Muscle layer of duodenum (tissue), 2 donors: ENCODE measurements around the gene MVB12B.

Source experiments
- H3K27ac ChIP-seq: one replicate; pipeline ENCODE4 v1.7.0; 2013; ENCODE audit warnings: mild to moderate bottlenecking, low read length
- H3K27me3 ChIP-seq: one replicate; pipeline ENCODE4 v1.7.0; 2013; ENCODE audit warnings: low read depth, mild to moderate bottlenecking, control low read depth, low read length
- H3K36me3 ChIP-seq, 2 donors: one replicate each; pipeline ENCODE4 v1.7.0; 2013; ENCODE audit warnings: low read length in 2 of 2, control low read depth in 1 of 2, mild to moderate bottlenecking in 1 of 2; ENCODE audit not compliant: insufficient read depth in 2 of 2, control insufficient read depth in 1 of 2
- H3K4me1 ChIP-seq, 2 donors: one replicate each; pipeline ENCODE4 v1.7.0; 2013; ENCODE audit warnings: low read length in 2 of 2, mild to moderate bottlenecking in 2 of 2, control low read depth in 1 of 2, moderate library complexity in 1 of 2; ENCODE audit not compliant: insufficient read depth in 2 of 2, control insufficient read depth in 1 of 2
- H3K4me3 ChIP-seq, 2 donors: one replicate each; pipeline ENCODE4 v1.7.0; 2013; ENCODE audit warnings: low read length in 2 of 2, low read depth in 1 of 2, mild to moderate bottlenecking in 1 of 2
- H3K9me3 ChIP-seq, 2 donors: one replicate each; pipeline ENCODE4 v1.7.0; 2013; ENCODE audit warnings: low read length in 2 of 2, control low read depth in 1 of 2, mild to moderate bottlenecking in 1 of 2; ENCODE audit not compliant: control insufficient read depth in 1 of 2
- donor health status: healthy.

MVB12B gene

DNA sequence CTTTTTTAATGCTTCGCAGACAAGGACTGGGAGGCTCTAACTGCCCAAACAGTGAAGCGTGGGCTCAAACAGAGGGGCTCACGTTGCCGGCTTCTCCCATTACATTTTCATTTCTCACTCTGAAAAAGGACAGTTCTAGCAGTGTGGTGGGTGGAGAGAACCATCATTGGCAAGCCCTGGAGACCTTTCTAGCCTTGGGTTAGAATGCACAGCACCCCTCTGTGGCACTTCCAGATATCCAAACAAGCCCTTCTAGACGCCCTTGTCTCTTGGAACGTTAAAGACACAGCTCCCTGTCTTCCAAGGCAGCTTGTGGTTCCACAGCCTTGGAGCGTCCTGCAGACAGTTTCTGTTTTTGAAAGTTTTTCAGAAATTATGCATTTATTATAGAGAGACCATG, 52.1 kb downstream of the MVB12B start:
- H3K27me3 ChIP-seq = no peaks in the 10 kb centered on the region
- H3K4me3 ChIP-seq = no peak overlapping the region
- no peak overlapping the region for H3K27ac ChIP-seq
- H3K36me3 ChIP-seq = peaks cover 0 to 10% of the 10 kb centered on the region in 2 donors
- peaks cover 11 to 23% of the 10 kb centered on the region in 2 donors for H3K4me1 ChIP-seq
- H3K9me3 ChIP-seq = no peaks in the 10 kb centered on the region

DNA sequence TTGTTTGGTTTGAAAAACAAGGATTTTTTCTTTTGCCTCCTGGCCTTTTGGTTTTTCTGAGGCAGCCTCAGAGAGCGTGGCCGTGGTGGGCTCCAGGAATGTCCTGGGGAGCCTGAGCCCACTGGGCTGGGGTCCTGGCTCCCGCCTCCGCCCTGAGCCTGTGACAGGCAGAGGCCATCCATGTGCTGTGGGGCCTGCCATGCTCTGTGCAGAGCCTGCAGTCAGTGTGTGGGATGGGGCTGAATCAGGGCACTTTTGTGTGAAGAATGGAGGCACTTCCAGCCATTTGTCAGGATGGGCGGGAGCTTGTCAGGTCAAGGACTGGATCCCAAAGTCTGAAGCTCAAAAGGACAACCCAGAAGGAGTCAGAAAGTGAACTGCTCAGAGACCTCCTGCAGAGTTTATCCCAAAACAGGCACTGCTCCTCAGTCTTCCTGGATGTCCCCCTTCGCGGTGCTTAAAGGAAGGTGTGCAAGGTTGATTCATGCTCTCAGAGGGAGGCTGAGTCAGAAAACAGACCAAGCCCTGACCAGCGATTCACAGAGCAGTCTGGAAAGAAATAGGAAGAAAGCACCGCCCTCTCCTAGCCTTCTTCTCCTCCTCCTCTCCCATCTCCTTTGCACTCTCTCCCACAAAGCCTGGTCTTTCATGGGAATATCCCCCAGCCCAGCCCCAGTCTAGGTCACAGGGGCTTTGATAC, 53.2 kb downstream of the MVB12B start:
- Histone ChIP-seq H3K4me1 (peaks cover 11 to 23% of the 10 kb centered on the region in 2 donors), H3K9me3 (no peaks in the 10 kb centered on the region), H3K36me3 (peaks cover 0 to 10% of the 10 kb centered on the region in 2 donors), H3K27ac (no peak overlapping the region), H3K4me3 (no peak overlapping the region), H3K27me3 (no peaks in the 10 kb centered on the region)

DNA sequence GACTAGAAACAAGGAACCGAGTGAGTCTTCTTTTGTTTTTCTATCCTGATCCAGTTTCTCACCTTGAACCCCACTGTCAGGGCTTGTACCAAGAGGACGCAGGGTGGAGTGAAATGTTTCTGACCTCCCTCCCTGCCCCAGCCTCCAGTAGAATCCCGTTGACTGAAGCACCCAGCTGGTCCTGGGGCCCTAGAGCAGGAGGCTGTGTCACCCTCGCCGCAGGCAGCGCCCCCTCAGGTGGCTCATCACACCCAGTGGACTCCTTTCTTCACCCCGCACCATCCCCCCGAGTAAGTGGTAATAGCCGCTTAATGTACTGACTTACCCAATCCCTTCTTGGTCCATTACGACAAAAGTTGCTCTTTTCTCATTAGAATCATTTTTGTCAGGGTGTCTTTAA, 53.8 kb downstream of the MVB12B start:
- H3K36me3 ChIP-seq = peaks cover 0 to 10% of the 10 kb centered on the region in 2 donors
- H3K4me3 ChIP-seq = no peak overlapping the region
- H3K4me1 ChIP-seq = peaks cover 9 to 19% of the 10 kb centered on the region in 2 donors
- H3K9me3 ChIP-seq = no peaks in the 10 kb centered on the region
- no peak overlapping the region for H3K27ac ChIP-seq
- no peaks in the 10 kb centered on the region for H3K27me3 ChIP-seq

DNA sequence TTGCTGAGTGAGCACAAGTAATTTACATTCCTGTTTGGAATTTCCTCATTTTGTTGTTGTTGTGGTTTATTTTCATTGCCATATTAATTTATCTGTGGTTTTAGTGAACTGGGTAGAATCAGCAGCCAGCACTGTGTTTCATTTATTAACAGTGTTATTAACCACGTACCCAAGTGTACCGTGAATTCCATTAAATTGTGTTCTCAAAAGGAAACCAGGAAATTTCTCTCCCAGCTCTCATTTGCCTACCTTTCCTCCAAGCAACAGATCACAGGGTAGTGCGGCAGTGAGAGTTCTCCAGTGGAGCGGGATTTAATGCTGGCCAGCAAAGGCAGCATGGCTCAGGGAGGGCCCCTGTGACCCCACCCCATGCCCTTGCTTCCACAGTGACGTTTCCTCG, 54.6 kb downstream of the MVB12B start:
- Histone ChIP-seq H3K27ac (no peak overlapping the region), H3K36me3 (peaks cover 0 to 10% of the 10 kb centered on the region in 2 donors), H3K4me1 (peaks cover 5 to 11% of the 10 kb centered on the region in 2 donors), H3K9me3 (no peaks in the 10 kb centered on the region), H3K27me3 (no peaks in the 10 kb centered on the region), H3K4me3 (no peak overlapping the region)

DNA sequence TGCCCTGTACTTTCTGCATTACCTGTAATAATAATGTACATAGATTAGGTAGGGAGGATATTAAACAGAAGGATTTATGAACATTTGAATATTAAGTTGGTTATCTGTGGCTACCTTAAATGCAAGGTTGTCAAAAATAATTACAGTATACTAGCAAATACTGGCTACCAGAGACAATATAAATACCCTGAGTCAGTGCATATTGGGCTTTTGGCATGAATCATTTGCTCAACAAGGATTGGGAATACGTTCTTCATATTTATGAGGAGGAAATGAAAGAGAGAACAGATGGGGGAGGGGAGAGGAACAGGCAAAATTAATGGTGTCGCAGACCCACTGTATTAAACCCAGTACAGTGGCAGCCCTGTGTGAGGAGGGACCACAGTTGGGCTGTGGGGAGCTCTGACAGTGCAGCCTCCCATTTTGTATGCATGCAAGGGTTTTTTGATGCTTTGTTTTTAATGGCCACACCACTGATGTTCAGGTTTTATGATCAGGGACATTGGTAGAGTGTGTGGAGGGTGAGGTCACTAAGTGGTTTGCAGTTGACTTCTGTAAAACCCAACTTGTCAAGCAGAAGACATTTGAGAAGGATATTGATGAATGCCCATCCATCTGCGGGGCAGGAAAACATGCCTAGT, 56.9 kb downstream of the MVB12B start:
- Histone ChIP-seq H3K4me1 (no peaks in the 10 kb centered on the region), H3K27ac (no peak overlapping the region), H3K36me3 (peaks cover 11 to 21% of the 10 kb centered on the region in 2 donors)

DNA sequence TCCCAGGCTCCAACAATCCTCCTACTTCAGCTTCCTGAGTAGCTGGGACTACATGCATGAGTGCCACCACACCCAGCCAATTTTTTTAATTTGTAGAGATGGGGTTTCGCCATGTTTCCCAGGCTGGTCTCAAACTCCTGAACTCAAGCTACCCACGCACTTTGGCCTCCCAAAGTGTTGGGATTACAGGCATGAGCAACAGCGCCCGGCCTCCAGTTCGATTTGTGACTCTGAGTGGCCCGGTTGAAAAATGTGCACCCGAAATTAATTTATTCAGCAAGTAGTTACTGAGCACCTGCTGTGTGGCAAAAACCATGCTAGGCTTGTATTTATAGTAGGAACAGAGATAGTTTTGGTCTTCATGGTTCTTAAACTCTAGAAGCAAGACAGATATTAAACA, 58.3 kb downstream of the MVB12B start:
- Histone ChIP-seq H3K9me3 (no peaks in the 10 kb centered on the region), H3K27me3 (no peaks in the 10 kb centered on the region), H3K4me1 (no peaks in the 10 kb centered on the region), H3K4me3 (no peak overlapping the region), H3K27ac (no peak overlapping the region), H3K36me3 (peaks cover 11 to 21% of the 10 kb centered on the region in 2 donors)

More for the DNA sequence above, 56.9 kb downstream of the MVB12B start:
- Histone ChIP-seq H3K4me3 (no peak overlapping the region), H3K27me3 (no peaks in the 10 kb centered on the region), H3K9me3 (no peaks in the 10 kb centered on the region)

DNA sequence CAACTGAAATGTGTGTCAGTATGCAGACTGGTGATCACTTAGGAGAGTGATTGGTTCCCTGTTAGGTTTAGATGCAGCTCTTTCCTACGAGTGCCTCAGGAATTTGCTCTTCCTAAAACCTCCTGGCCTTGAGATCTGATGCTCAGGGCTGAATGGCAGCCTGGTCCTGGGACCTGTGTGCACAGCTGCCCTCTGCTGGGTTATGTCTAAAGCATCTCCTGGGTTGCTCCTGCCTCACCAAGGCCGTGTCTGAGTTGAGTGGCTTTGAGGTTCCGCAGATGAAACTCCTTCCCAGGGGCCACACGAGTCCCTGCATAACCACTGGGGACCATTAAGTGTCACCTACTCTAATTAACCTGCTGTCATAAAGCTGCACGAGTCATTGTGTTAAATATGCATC, 59.5 kb downstream of the MVB12B start:
- peaks cover 11 to 15% of the 10 kb centered on the region in 2 donors for H3K36me3 ChIP-seq
- H3K9me3 ChIP-seq = no peaks in the 10 kb centered on the region
- H3K27me3 ChIP-seq = no peaks in the 10 kb centered on the region
- H3K4me1 ChIP-seq = no peaks in the 10 kb centered on the region
- no peak overlapping the region for H3K27ac ChIP-seq
- no peak overlapping the region for H3K4me3 ChIP-seq

DNA sequence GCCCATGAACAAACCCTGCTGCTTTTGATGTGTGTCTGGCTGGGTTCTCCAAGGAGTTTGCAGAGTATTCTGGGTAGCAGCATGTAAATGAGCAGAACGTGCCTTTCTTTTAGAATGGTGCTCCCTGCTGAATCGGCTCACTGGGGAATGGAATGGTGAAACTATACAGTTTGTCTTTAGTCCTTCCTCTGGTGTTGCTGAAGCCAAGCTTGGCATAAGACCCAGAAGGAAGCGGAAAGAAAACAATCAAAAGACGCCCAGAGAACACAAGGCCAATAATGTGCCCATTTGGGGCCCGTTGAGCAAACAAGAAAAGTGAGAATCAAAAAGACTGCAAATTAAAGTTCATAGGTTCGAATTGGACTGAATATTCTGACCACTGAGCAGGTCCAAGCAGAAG, 60.1 kb downstream of the MVB12B start:
- Histone ChIP-seq H3K9me3 (no peaks in the 10 kb centered on the region), H3K4me1 (no peaks in the 10 kb centered on the region), H3K27ac (no peak overlapping the region), H3K36me3 (peaks cover 11% of the 10 kb centered on the region in 2 donors), H3K4me3 (no peak overlapping the region), H3K27me3 (no peaks in the 10 kb centered on the region)

DNA sequence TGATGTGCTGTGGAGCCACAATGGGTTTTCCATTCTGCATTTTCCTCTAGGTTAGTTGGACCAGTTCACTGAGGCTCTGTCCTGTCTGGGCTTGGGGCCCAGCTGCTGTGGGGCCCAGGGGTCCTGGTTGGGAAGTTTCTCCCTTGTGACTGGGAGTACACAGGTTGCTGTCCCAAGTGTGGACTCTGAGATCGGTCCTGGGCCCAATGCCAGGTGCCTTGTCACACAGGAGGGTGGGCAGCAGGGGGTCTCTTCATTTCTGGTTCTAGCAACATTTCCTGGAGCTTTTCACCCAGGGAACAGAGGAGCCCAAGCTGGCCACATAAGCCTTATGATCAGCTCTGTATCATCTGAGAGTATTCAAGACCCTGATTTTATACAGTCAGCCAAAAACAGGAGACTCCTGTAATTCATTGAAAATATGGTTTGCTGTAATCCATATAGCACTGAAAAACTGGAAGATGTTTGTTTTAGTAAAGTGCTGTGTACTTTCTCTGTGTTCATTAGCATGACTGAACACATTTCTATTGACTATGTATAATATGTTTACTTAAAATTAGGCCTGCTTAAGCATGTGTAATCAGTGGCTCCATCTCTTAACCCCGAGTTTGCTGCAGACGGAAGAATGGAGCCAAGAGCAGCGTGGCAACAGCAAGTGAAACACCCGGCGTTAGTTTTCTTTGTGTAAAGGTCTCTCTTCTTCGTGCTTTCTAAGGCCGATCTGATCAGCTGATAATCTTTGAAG, 62.5 kb downstream of the MVB12B start:
- Histone ChIP-seq H3K9me3 (no peaks in the 10 kb centered on the region), H3K27me3 (no peaks in the 10 kb centered on the region), H3K4me3 (no peak overlapping the region), H3K36me3 (peaks cover 14 to 18% of the 10 kb centered on the region in 2 donors), H3K4me1 (peaks cover 6 to 18% of the 10 kb centered on the region in 2 donors), H3K27ac (no peak overlapping the region)

DNA sequence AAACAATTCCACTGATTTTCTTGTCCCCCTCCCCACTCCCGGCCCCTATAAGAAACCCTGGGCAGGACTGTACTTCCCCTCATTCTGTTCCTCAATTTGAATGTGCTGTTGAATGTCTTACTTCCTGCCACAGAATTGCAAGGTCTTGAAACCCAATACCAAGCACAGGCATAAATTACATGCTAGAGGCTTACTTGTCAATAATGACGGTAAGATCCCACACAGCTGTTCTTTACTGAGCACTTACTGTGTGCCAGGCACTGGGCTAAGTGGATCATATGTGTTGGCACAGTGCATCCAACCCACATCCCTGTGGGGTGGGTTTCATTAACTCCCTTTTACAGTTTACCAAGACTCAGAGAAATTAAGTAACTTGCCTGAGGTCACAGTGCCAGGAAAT, 63.4 kb downstream of the MVB12B start:
- H3K27ac ChIP-seq = peak overlapping the region; percentile 33
- H3K36me3 ChIP-seq = peaks cover 14 to 18% of the 10 kb centered on the region in 2 donors
- no peaks in the 10 kb centered on the region for H3K27me3 ChIP-seq
- no peaks in the 10 kb centered on the region for H3K9me3 ChIP-seq
- no peak overlapping the region for H3K4me3 ChIP-seq
- H3K4me1 ChIP-seq = peaks cover 6 to 18% of the 10 kb centered on the region in 2 donors

DNA sequence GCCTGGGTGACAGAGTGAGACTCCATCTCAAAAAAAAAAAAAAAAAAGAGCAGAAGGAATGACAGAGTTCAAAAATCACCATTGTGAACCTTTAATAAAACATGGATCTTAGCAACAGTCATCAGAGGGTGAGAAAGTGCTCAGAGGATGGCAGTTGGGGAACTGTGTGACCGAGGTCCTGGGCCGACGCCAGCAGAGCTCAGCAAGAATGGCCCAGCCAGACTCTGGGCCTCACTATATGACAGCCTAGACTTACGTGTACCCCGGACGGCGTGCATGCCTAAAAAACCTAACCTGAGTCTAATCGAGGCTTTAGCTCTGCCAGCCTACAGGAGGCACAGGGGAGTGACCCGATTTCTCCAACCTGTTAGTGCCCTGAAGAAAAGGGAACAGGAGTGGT, 64.3 kb downstream of the MVB12B start:
- Histone ChIP-seq H3K4me1 (peaks cover 6 to 18% of the 10 kb centered on the region in 2 donors), H3K9me3 (no peaks in the 10 kb centered on the region), H3K4me3 (no peak overlapping the region), H3K36me3 (peaks cover 14 to 21% of the 10 kb centered on the region in 2 donors), H3K27me3 (no peaks in the 10 kb centered on the region), H3K27ac (no peak overlapping the region)
